Erythroblast (primary cell): ENCODE measurements around the gene C2CD2.

Source experiments
- GATA1 ChIP-seq: IDR thresholded peaks from 2 replicates; pipeline ENCODE4 v1.6.1; 2011; ENCODE audit warnings: low read depth, mild to moderate bottlenecking, control low read depth, low read length, moderate library complexity
- POLR2A ChIP-seq: IDR thresholded peaks from 2 replicates; pipeline ENCODE4 v1.6.1; 2011; ENCODE audit warnings: mild to moderate bottlenecking, low read length

- TF ChIP-seq POLR2A (no peak), GATA1 (no peak)
These were observed 80.4 kb downstream of the C2CD2 start for GRCh38 chr21:41873426-41873825.
